ENCODE data around the gene OCIAD1.
"Not testable (repeated sequence)": the region's sequence is repeated elsewhere in the genome, so short reads cannot be mapped to it uniquely, and the experiment has no call there.

The OCIAD1 gene

GRCh38 chr4:48816971-48817370, 13.9 kb upstream of the OCIAD1 start:
- DNase-seq (ENCODE audit: low spot score): no peak

DNA sequence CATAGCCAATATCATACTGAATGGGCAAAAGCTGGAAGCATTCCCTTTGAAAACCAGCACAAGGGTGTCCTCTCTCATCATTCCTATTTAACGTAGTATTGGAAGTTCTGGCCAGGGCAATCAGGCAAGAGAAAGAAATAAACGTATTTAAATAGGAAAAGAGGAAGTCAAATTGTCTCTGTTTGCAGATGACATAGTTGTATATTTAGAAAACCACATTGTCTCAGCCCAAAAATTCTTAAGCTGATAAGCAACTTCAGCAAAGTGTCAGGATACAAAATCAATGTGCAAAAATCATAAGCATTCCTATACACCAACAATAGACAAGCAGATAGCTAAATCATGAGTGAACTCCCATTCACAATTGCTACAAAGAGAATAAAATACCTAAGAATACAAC, 9.5 kb upstream of the OCIAD1 start:
- not testable (repeated sequence) for DNase-seq (ENCODE audit: low spot score)

DNA sequence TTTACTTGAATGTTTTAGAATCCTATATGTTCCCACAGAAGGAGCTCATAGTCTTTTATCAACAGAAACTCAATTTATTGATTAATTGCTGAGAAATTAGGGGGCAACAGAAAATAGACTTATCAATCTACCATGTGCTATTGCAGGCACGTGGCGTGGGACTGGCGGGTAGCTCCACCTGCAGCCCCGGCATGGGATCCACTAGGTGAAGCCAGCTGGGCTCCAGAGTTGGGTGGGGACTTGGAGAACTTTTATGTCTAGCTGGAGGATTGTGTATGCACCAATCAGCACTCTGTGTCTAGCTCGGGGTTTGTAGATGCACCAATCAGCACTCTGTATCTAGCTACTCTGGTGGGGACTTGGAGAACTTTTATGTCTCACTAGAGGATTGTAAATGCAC, 3.3 kb upstream of the OCIAD1 start:
- no peak for DNase-seq (ENCODE audit: low spot score)

GRCh38 chr4:48831532-48832030, 693 bp downstream of the OCIAD1 start:
- no peak for DNase-seq (ENCODE audit: low spot score)

- no peak for DNase-seq (ENCODE audit: low spot score)
Observed at GRCh38 chr4:48832571-48832970, 1.7 kb downstream of the OCIAD1 start.

DNA sequence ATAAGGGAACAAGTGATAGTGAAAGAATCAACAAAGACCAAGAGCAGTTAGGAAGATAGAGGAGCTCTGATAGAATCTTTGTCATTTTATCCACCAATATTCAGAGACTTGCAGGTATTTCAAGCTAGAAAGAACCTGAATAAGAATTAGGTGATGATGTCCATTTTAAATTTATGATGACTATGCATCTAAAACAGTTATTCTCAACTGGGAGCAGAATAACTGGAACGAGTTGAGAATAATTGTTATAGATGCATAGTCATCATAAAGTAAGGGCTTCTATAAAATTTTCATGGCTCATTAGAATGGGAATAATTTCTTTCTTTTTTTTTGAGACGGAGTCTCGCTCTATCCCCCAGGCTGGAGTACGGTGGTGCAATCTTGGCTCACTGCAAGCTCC, 5.8 kb downstream of the OCIAD1 start:
- DNase-seq (ENCODE audit: low spot score): no peak

DNA sequence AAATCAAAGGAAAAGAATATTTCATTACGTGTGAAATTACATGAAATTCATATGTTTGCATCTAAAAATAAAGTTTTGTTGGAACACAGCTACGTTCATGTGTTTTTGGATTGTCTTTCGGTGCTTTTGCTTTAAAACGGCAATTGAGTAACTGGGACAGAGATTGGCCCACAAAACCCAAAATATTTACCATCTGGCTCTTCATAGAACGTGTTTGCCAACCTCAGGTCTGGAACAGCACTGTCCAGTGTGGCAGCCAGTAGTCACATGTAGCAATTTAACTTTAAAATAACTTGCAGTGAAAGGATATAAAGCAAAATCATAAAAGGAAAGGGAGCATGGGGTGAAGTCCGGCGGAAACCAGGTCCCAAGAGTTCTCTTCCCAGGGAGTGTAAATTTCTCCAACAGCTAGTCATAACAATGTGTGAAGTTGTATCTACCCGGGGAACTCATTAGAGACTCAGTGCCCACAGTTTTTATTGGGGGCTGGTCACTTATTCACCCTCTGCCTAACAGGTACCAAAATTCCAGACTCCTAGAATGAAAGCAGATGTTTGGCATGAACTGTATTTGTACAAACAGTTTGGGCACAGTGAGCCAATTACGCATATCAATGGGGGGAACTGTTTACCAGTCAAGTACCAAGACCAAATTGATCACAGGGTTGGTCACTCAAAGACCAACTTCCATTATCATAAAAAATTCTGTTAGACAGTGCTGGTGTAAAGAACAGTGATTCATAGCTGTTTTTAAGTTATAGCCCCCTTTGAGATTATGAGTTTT, 10.3 kb downstream of the OCIAD1 start:
- DNase-seq (ENCODE audit: low spot score): no peak

- DNase-seq (ENCODE audit: low spot score): no peak
Observed at GRCh38 chr4:48844843-48845242, 14.0 kb downstream of the OCIAD1 start.

DNA sequence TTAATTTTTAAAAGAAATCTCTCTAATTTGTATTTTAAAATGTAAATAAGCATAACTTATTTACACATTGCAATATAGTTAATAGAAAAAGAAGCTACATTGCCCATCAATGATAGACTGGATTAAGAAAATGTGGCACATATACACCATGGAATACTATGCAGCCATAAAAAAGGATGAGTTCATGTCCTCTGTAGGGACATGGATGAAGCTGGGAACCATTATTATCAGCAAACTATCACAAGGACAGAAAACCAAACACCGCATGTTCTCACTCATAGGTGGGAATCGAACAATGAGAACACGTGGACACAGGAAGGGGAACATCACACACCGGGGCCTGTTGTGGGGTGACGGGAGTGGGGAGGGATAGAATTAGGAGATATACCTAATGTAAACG, 17.9 kb downstream of the OCIAD1 start:
- not testable (repeated sequence) for DNase-seq (ENCODE audit: low spot score)

DNA sequence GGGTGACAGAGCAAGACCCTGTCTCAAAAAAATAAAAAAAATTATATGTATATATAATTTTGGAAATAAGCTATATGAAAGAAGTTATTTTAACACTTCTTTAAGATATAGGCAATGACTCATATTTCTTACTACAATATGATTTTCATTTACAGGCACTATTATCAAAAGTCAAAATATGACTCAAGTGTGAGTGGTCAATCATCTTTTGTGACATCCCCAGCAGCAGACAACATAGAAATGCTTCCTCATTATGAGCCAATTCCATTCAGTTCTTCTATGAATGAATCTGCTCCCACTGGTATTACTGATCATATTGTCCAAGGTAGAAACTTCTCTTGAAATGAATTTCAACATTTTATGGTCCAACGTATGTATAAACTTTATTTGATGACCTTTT, 20.8 kb downstream of the OCIAD1 start:
- no peak for DNase-seq (ENCODE audit: low spot score)

- DNase-seq (ENCODE audit: low spot score): no peak
Observed at GRCh38 chr4:48853604-48854394, 22.9 kb downstream of the OCIAD1 start.

DNA sequence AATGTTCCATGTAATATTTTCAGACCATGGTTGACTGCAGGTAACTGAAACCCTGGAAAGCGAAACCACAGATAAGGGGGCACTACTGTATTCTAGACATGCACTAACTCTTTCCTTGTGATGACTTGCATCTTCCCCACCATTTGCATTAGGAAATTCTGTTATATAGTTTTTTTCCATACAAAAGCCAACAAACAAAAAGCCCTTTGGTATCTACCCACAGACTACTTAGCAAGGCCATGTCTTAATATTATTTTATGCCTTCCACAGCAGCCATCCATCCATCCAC, 23.5 kb downstream of the OCIAD1 start:
- no peak for DNase-seq (ENCODE audit: low spot score)

- no peak for DNase-seq (ENCODE audit: low spot score)
Observed at GRCh38 chr4:48854982-48855381, 24.1 kb downstream of the OCIAD1 start.

GRCh38 chr4:48858130-48858529, 27.2 kb downstream of the OCIAD1 start:
- DNase-seq (ENCODE audit: low spot score): no peak

GRCh38 chr4:48862038-48862437, 31.1 kb downstream of the OCIAD1 start:
- no peak for DNase-seq (ENCODE audit: low spot score)

- DNase-seq (ENCODE audit: low spot score): no peak
Observed at GRCh38 chr4:48862661-48863060, 31.8 kb downstream of the OCIAD1 start.

DNA sequence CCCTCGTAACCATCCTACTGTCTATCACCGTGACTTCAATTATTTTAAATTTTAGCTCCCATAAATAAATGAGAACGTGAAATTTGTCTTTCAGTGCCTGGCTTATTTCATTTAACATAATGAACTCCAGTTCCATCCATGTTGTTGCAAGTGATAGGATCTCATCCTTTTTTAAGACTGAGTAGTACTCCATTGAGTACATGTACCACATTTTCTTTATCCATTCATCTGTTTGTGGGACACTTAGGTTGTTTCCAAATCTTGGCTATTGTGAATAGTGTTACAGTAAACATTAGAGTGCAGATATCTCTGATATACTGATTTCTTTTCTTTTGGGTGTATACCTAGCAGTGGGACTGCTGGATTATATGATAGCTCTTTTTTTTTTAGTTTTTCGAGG, 32.8 kb downstream of the OCIAD1 start:
- no peak for DNase-seq (ENCODE audit: low spot score)

GRCh38 chr4:48864696-48865095, 33.8 kb downstream of the OCIAD1 start:
- DNase-seq (ENCODE audit: low spot score): not testable (repeated sequence)

- no peak for DNase-seq (ENCODE audit: low spot score)
Observed at GRCh38 chr4:48877827-48878535, 47.1 kb downstream of the OCIAD1 start.

GRCh38 chr4:48879561-48880442, 48.9 kb downstream of the OCIAD1 start:
- DNase-seq (ENCODE audit: low spot score): no peak

DNA sequence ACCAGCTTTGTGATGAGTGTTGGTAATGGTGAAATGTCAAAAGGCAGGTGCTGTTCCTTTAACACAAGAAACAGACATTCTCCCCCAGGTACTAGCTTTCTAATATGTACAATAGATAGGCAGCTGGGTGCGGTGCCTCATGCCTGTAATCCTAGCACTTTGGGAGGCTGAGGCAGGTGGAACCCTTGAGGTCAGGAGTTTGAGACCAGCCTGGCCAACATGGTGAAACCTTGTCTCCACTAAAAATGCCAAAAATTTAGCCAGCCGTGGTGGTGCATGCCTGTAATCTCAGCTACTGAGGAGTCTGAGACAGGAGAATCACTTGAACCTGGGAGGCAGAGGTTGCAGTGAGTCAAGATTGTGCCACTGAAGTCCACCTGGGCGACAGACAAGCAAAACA, 50.8 kb downstream of the OCIAD1 start:
- not testable (repeated sequence) for DNase-seq (ENCODE audit: low spot score)

- DNase-seq (ENCODE audit: low spot score): not testable (repeated sequence)
Observed at GRCh38 chr4:48889750-48890149, 58.9 kb downstream of the OCIAD1 start.
